Umbilical cord (tissue), 2 donors: ENCODE data around the gene CYGB. TPM values are rescaled to one million over a fixed set of nuclear protein-coding genes. Genes with fewer than 3 reads are reported as not detected.

Experiments
- DNase-seq: peaks from one replicate; pipeline ENCODE4 v3.0.0-alpha.2; 2015; ENCODE audit warnings: low spot score
- total RNA-seq: library from RNA; depleted of rRNA; stranded (reverse); fragments of >200 nt; gene quantifications from one replicate; pipeline ENCODE4 v1.2.3, GENCODE V29; 2014; ENCODE audit warnings: low replicate concordance; ENCODE audit not compliant: insufficient read depth

The CYGB gene
- total RNA-seq, 1 donor from 2014 or later = 0.24 TPM

- DNase-seq = no peak
Observed at GRCh38 chr17:76550712-76551615, 13.5 kb upstream of the CYGB start.

- no peak for DNase-seq
Observed at GRCh38 chr17:76549539-76549938, 12.0 kb upstream of the CYGB start.

GRCh38 chr17:76549215-76549518, 11.7 kb upstream of the CYGB start:
- no peak for DNase-seq

- no peak for DNase-seq
Observed at GRCh38 chr17:76548378-76549214, 11.1 kb upstream of the CYGB start.

DNA sequence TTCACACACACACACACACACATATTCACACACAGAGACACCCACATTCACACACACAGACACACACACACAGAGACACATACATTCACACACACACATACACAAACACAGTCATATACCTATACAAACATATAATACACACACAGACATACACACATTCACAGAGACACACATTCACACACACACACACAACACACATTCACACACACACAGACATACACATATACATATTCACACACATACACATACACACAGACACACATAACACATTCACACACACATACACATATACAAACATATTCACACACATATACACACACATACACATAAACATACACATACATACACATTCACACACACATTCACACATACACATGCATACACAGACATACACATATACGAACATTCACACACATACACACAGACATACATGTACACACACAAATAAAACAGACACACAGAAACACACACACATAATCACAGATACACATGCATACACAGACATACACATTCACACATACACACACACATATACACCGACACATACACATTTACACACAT, 10.2 kb upstream of the CYGB start:
- no peak for DNase-seq

DNA sequence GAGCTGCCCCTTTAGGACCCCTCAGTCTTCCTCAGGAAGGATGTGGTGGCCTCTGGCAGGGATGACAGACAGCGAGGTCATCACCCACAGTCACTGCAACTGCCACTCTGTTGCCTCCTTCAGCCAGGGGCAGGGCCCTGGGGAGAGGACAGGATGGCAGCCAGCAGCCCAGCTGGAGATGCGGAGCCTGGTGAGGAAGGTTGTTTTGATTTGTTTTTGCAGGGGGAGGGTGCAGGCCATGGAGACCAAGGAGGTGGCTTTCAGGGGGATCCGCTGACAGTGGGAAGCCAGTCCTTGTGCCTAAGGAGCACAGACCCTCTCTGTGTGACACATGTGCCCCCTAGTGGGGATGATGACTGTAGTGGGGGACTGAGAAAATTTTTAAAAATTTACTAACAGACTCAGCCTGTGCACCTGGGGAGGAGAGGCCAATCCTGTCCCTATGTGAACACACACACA, 9.7 kb upstream of the CYGB start:
- DNase-seq = peak; percentile 66

DNA sequence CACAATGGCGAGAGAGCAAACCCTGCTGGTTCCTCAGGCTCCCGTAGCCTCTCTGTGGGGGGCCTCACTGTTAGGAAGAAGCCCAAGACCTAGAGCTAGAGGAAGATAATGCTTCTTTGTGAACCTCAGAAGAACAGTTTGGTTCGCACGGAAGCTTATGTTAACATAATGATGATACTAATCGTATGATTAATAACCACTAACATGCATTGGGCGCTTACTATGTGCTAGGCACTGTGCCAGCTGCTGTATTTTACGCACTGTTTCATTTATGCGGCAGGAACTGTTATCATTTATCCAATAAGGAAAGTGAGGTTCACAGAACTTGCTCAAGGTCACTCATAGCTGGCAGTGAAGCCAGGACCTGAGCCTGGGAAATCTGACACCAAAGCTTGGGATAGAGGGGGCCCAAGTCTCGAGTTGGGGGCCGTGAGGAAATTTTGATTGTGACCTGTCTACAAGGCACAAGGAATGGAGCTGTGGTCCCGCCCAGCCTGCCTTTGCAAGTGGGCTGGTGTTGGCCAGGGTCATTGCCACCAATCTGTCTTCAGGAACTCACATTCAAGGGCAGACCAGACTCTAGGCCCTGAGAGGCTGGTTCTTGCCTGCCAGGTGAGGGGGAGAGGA, 9.2 kb upstream of the CYGB start:
- DNase-seq = no peak

- no peak for DNase-seq
Observed at GRCh38 chr17:76545918-76546555, 8.5 kb upstream of the CYGB start.

GRCh38 chr17:76544546-76545365, 7.2 kb upstream of the CYGB start:
- no peak for DNase-seq

DNA sequence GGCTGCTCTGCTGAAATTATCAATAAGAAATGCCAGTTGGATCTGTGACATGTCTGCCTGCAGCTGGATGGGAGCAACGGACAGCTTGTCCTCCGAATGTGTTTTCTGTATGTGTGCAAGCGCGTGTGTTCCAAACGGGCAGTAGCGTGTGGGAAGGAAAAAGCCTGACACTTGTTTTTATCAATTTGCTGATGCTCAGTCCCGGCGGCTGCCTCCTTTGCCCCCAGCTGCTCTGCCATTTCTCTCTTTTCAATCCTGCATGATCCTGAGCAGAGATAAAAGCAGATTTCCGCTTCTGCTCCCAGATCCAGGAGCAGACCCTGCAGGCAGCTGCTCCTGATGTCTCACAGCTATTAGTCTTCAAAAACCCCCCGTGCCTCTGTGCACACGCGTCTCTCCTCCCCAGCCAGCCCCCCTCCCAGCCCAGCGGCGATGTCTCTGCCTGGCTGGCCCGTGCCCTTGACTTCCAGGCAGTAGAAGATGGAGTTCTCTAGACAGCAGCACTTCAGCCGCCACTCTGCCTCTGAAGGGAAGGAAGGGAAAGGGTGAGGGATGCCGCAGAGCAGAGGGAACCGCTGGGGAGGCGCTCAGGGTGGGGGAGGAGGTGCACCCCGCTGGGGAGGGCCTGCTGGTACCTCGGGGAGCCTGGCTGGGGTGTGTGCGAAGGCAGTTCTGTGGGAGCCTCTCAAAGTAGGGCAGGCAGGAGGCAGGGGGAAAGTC, 6.5 kb upstream of the CYGB start:
- DNase-seq = peak; percentile 73

DNA sequence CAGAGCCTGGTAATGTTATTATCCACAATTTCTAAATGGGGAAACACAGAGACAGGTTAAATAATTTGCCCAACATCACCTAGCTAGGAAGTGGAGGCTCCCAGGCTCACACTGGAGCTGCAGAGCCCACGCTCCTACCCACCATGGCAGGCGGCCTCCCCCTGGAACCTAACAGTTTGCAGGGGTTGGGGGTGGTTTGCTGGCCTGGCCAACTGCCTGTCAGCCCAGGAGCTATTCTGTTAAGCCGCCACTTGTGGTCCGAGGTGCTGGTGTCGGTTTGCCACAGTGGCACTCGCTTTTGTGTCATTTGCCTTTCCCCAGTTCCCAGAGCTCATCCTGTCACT, 5.9 kb upstream of the CYGB start:
- DNase-seq = no peak

GRCh38 chr17:76542984-76543383, 5.5 kb upstream of the CYGB start:
- no peak for DNase-seq

GRCh38 chr17:76542566-76542971, 5.1 kb upstream of the CYGB start:
- DNase-seq = no peak

DNA sequence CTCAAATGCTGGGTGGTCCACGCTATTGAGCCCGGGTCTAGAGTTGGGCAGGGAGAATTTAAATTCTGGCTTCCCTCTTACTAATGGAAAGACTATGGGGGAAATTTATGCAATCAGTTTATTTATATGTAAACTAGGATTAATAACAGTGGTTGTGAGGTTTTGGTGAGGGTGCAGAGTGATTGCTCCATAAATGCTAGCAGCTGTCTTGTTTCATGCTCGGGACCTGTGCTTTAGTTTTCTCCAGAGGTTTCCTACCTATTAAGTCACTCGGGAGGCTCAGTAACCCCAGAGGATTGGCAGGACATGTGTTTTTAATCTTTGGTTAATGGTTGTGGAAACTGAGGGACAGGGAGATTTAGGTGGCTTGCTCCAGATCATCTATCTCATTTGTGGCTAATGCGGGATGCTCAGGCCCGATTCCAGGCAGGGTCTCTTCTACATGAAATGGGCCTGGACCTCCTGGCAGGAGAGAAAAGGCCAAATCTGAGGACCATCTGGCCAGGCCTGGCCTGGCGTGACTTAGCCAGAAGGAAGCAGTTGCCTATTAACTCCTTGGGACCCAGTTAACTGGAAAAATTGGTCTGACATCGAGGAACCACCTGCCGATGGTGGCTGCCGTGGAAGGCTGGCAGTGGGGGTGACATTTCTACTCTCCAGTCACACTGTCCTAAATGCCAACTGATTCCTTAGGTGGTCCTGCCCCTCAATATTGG, 4.4 kb upstream of the CYGB start:
- no peak for DNase-seq

DNA sequence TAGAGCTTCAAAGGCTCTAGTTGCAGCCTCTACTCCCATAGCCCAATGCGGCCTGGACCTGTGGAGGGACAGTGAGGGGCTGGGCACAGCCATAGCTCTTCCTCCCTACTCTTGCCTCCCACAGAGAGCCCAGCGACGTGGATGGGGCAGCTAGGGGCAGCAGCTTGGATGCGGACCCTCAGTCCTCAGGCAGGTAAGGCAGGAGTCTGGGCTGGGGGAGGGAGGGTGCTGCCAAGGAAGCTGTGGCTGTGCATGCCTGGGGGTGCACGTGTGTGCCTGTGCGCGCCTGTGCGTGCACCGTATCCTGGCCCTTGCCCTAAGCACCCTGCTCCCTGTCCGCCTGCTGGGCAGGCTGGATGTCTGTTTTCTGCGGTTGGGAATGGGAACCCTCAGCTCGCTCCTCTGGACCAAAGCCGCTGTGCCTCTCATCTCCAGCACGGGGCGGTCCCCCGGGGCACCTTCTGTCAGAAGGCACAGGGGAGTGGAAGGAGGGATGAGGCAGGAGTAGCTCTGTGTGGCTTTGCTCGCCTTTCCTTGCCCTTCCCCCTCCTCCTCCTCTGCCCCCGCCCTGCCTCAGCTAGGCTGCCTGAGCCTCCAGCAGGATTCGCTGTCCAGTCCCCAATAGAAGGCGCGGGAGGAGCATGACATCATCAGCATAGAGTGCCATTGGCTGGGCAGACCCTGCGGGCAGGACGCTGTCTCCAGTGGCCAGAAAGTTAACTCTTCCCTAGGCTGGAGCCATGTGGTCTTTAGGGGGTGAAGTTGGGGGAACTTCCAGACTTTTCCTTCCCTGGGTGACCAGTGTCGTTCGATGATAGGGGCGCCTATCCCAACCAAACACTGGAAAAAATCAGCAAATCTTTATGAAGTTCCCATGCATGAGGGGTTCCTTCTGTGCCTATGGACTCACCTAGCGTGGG, 3.1 kb upstream of the CYGB start:
- DNase-seq = peak; percentile 99

DNA sequence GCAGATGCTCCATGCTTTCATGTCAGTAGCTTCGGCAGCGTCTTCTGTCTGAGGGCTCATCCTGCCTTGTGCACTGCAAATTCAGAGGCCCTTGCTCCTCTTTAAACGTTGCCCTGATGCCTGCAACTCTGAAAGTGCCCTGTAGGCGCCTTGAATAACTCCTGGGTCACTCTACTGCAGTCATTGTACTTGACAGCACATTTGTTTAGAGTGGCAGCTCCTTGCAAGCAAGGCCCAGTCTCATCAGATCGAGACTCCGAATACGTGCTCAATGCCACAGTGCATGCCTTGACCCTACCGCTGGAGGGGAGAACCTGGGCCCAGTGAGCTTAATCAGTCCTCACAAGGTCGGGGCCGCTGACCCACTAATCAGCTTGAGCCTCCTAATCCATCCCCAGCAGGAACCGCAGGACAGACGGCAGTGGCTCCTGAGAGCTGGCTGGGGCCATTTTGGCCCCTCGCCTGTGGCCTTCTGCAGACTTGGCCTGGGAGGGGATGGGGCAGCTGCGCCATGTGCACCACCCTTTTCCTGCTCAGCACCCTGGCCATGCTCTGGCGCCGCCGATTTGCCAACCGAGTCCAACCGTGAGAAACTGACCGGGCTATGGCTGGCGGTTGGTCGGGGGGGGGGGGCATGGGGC, 2.2 kb upstream of the CYGB start, which contains the start of gene PRCD:
Gene PRCD, plus strand, starts transcription at position 414 of the 641 bp plus-strand sequence. Its CDS starts 98 bp downstream, at position 512.
- no peak for DNase-seq

- no peak for DNase-seq
Observed at GRCh38 chr17:76538941-76539570, 1.5 kb upstream of the CYGB start.
